NCI-H1417 (cell line): Measurements from ENCODE around the gene ZDHHC8.

Experiments
- DNase-seq, 3 experiments: peaks; one replicate each; lab custom pipeline; 2025; lab: John Stamatoyannopoulos, UW

ZDHHC8 gene

GRCh38 chr22:20193761-20194494, 62.3 kb downstream of the ZDHHC8 start:
- no peak for DNase-seq

- no peak for DNase-seq
Measured at GRCh38 chr22:20194681-20195593, 63.3 kb downstream of the ZDHHC8 start.

DNA sequence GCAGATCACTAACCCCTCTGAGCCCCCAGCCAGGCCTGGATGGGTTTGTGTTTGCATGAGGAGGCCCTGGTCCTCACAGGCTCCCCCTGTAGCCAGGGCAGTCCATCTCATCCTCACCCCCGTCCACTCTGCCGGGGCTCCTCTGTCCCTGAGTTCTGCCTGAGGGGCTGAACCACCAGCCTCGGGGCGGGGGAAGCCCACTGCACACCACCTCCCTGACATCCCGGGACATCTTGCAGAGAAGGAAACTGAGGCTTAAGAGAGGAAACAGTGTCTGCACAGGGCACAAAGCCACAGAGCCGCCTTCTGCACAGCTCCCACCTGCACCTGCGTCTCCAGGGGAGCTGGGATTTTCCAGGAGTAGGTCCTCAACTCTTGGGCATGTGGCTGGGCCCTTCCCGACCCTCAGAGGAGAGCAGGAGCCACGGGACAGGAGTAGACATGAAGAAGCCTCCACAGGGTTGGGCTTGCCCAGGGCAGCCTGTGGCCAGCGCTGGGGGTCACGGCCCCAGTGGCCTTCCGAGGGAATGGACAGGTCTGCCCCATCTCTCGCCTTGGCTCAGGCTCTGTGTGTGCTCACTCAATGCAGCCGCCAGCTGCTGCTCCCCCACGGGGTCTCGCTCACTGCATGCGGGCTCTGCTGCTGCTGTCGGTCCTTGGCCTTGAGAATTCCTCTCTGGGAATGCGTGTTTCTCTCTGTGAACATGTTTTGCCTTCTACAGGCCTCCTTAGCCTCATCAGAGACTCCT, 64.7 kb downstream of the ZDHHC8 start:
- no peak for DNase-seq
